Inferior parietal cortex (tissue), 1 donor: ENCODE results near the gene DNM2.
A peak's percentile ranks its signal among the peaks of the same experiment; 100 is the strongest.

ENCODE experiments used
- DNase-seq: peaks from one replicate; pipeline ENCODE4 v3.0.0-alpha.2; 2016; ENCODE audit errors: extremely low spot score

Gene DNM2

DNA sequence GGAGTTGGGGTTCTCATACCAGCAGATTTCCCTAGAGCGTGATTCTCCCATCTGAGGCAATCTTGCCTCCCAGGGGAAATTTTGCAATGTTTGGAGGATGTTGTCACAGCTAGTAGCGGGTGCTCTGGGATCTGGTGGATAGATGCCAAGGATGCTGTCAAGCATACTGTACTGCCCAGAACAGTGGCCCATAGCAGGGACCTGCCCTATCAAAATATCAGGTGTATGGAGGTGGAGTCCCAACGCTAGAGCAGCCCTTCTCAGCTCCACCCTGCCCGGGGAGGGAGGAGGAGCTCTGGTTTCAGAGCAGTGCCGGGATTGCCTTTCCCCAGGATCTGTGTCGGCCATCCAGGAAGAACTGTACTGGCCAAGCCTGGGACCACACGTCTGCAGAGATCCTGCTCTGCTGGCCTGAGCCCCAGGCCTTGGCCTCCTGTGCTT is 27.5 kb upstream of the DNM2 start:
- no peak for DNase-seq

DNA sequence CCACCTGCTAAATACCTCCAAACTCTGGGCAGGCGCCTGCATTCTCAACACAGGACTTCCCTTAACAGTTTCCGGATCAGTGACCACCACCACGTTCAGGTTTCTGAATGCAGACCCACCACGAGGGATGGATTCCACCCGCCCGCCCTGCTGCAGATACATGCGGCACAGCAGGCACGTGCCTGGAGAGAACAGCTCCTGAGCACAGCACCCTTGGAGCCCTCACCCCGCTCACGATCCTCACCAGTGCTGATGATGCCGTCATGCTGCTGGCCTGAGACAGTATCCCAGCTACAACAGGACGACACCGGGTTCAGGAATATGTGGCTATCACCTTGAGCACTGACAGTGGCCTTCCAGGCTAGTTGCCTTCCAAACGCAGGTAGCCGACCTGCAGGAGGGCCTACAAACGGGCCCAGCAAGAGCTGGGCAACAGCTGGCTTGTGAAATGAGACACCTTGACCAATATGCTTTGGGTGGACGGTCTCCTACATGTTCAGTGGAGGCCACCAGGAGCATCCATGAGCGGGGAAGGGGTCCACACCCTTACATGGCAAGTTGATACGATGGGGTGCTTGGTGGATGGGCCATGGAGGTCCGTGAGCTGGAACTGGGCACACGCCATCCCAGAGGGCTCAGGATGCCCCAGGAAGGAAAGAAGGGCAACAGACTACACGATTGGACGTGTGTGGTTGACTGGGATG is 26.5 kb upstream of the DNM2 start:
- no peak for DNase-seq

DNA sequence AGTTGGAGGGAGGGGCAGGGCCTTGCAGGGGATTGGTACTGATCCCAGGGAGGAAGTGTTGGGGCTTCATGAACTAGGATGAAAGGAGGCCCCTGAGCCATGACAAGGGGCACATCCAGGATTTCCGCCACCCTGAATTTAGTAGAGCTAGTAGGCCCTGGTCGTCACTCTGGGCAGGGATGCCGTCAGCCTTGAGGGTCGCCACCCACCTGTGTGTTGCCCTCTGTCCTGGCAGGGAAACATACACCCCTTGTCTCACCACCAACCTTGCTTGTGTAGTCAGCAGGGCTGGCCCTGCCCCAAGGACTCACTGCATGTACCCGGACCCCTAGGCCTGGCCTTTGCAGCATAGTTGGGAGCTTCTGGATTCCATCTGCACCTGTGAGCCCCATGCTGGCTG is 26.0 kb upstream of the DNM2 start:
- no peak for DNase-seq

DNA sequence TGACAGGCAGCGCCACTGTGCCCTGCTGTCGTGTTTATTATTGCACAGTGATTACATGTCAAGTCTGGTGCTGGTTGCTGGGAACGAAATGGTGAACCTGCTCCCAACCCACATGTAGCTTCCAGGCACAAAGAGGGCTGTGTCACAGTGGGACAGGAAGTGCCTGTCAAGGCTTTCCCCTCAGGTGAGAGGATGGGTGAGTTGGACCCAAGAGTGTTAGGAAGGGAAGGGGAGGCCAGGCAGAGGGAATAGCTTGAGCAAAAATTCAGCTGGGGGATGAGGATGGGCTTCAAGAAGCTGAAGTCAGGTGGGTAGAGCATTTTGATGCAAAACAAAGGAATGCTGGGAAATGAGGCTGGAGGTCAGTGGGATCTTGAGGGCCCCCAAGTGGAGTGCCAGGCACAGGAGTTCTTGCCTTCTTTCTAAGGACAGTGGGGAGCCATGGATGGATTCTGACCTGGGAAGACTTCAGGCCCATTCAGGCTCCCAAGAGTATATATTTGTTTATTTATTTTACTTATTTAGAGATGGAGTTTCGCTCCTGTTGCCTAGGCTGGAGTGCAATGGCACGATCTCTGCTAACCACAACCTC is 25.1 kb upstream of the DNM2 start:
- DNase-seq = no peak

DNA sequence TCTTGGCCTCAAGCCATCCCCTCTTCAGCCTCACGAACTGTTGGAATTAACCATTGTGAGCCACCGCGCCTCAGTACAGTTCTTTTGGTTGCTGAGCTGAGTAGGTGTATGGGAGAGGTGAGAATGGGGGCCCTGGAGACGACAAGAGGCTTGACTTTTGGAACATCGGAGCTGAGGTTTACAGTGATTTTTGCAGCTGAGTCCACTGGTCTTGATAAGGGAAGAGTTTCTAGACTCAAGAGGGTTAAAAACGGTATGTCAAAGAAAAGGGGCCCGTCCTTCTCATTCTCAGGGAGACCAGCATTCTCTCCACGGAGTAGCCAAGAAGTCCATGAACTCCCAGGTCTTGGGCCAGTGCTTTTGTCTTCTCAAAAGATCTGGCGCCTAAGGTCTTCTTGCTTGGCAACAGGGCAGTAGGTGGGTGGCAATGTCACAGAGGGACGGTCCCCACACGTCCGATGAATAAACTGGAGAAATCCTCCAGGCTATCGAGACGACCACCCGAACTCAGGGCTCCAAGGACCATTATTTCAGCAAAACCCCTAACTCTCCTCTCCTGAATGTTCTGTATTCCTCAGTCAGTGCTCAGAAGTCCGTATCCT is 23.1 kb upstream of the DNM2 start:
- DNase-seq = no peak

DNA sequence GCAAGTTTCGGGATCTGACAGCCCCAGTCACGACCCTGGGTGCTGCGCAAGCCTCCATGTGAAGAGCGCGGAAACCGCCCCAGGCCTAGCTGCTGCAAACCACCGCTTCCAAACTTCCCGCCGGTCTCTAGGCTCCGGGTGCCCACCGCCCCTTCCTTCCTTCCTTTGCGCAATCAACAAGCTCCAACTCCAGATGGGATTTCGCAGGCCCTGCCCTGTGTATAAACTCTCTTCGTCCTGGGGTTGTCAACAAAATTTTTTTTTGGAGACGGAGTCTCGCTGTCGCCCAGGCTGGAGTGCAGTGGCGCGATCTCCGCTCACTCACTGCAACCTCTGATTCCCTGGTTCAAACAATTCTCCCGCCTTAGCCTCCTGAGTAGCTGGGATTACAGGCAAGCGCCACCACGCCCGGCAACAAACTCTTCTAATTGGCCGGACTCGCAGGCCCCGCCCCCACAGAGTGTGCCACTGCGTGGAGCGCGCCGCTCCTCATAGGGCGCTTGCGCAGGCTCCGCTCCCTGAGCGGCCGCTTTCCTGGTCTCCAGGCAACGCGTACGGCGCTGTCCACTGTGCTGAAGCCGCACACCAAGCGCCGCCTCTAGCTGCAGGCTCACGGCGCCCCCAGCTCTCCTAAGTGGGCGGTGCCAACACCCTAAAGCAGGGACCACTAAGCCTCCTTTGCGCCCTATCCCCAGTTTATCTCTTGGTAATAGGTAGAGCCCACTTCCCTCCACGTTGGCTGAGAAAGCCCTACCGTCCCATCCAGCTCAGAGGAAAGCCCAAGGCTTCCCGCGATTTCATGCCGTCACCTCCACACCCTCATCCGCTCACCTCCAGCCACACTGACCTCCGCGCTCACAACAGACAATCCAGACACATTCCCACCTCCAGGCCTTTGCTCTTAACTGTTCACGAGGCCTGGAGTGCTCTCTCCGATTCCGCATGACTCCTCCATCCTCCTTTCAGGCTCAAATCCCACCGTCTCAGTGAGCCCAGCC is 22.2 kb upstream of the DNM2 start:
- peak; percentile 88 for DNase-seq

DNA sequence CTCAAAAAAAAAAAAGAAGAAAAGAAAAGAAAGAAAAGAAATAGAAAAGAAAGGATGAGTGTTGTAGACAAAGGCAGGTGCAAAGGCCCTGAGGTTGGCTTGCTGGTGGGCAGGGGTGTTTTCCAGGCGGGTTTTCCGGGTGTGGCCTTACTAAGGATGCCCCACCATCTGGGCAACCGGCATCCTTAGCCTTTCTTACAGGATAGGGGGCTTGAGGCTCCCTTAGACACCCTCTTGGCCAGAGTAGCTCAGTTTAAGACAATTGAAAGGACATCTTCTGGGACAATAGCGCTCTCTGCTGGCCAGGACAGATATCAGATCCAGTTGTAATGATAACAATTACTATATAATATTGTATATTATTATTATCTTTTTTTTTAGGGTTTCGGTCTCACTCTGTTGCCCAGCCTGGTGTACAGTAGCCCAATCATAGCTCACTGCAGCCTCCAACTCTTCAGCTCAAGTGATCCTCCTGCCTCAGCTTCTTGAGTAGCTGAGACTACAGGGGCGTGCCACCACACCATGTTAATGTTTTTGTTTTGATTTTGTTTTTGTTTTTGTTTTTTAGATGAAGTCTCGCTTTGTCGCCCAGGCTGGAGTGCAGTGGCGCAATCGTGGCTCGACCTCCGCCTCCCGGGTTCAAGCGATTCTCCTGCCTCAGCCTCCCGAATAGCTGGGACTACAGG is 18.1 kb upstream of the DNM2 start:
- DNase-seq = peak; percentile 53

DNA sequence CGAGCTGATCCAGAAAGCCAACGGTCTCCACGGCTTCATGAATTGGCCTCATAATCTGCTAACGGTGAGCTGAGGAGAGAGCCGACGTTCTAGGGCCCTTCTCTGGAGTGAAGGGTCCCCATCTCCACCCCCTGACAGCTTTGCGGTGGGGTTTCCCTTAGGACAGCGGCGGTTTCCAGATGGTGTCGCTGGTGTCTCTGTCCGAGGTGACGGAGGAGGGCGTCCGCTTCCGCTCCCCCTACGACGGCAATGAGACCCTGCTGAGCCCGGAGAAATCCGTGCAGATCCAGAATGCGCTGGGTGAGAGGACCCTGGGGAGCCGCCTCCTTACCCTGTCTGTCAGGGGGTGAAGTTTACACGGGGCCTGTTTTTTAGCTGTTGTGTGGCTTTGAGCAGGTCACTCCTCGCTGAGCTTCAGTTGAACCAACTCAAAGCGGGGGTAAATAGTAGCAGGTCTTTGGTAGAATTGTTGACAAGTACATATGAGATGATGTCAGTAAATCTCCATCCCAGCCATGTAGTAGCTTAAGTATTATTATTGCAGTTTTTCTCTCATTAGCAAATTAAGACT is 15.8 kb upstream of the DNM2 start:
- no peak for DNase-seq

DNA sequence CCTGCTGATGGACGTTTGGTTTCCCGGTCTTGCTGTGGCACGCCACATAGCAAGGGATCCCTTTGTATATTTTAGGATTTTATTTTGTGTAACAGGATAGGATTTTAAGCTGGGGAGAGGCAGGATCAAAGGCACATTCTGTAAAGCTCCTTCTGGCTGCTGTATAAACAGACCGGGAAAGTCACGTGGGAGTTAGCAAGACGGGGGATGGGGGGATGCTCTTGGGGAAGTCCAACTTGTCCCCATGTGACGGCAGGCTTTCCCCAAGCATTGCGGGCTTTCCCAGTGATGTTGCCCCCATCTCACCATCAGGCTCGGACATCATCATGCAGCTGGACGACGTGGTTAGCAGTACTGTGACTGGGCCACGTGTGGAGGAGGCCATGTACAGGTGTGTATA is 10.9 kb upstream of the DNM2 start:
- DNase-seq = no peak

DNA sequence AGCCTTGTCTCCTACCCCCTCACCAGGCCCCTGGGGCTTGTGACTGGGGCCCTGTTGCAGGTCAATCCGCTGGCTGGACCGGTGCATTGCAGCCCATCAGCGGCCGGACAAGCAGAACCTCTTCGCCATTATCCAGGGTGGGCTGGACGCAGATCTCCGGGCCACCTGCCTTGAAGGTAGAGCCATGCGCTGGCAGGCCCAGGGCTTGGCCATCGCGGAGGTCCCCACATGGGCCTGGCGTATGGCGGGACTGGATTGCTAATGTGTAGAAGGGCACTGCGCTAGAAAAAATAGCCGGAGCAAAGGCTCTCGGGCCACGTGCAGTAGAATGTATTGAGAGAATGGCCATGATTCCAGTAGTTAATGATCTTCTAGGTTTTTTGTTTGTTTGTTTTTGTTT is 10.4 kb upstream of the DNM2 start:
- no peak for DNase-seq

DNA sequence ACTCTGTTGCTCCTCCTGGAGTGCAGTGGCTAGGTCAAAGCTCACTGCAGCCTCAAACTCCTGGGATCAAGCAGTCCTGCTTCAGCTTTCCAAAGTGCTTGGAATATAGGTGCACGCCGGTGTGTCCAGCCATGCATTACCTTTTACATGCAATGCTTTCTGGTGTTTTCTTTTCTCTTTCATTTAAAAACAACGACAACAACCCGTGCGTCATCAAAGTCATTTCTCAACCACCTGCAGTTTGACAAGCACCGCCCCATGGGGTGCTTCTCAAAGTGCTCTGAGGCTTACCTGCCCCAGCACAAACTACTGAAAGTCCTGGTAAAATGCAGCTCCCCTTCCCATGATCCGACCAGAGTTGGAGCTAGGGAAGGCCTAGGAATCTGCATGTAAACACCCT is 9.6 kb upstream of the DNM2 start:
- DNase-seq = no peak

DNA sequence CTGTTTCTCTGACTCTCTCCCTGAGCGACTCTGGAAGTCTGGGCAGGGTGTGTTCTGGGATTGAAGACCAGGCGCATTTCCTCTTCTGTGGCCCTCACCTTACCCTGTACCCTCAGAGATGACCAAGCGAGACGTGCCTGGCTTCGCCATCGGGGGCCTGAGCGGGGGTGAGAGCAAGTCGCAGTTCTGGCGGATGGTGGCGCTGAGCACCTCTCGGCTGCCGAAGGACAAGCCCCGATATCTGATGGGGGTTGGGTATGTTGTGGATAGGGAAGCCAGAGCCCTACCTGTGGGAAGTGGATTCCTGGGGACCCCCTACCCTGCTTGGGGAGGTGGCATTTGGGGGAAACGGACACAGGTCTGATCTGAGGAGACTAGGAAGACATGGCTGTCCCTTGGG is 5.8 kb upstream of the DNM2 start:
- no peak for DNase-seq

DNA sequence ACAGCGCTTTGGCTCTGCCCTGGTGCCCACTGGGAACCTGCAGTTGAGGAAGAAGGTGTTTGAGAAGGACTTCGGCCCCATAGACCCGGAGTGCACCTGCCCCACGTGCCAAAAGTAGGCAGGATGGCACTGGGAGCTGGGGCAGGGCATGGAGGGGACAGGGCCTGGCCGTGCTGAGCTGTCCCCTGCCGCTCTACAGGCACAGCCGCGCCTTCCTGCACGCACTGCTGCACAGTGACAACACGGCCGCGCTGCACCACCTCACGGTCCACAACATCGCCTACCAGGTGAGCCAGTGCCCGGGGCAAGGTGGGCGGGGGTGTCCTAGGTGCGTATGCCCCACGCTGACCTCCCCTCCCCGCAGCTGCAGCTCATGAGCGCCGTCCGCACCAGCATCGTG is 5.1 kb upstream of the DNM2 start:
- no peak for DNase-seq

DNA sequence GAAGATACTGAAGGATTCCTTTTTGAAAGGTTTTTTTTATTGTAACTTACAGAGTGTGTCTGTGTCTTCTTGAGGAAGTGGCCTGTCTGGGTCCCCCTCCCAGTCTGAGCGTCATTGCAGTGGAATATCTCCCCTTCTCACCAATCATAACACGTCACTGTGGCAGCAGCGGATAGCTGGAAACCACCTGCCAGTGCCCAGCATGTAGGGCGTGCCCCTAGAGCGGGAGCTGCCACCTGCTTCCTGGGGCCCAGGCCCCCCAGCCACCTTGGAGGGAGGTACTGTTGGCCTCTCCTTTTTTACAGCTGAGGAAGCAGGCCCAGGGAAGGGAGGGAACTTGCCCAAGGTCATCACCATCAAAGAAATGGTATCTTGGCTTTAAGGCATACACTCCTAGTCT is 4.6 kb upstream of the DNM2 start:
- no peak for DNase-seq

DNA sequence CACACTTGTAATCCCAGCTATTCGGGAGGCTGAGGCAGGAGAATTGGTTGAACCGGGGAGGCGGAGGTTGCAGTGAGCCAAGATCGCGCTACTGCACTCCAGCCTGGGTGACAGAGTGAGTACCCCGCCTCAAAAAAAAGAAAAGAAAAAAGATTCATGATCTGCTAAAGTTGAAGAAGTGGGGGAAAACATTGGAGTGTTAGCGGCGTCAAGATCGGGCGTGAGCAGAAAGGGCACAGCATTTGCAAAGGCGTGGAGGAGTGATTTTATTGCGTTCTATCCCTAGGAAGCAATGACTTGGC is 874 bp upstream of the DNM2 start:
- DNase-seq = no peak

DNA sequence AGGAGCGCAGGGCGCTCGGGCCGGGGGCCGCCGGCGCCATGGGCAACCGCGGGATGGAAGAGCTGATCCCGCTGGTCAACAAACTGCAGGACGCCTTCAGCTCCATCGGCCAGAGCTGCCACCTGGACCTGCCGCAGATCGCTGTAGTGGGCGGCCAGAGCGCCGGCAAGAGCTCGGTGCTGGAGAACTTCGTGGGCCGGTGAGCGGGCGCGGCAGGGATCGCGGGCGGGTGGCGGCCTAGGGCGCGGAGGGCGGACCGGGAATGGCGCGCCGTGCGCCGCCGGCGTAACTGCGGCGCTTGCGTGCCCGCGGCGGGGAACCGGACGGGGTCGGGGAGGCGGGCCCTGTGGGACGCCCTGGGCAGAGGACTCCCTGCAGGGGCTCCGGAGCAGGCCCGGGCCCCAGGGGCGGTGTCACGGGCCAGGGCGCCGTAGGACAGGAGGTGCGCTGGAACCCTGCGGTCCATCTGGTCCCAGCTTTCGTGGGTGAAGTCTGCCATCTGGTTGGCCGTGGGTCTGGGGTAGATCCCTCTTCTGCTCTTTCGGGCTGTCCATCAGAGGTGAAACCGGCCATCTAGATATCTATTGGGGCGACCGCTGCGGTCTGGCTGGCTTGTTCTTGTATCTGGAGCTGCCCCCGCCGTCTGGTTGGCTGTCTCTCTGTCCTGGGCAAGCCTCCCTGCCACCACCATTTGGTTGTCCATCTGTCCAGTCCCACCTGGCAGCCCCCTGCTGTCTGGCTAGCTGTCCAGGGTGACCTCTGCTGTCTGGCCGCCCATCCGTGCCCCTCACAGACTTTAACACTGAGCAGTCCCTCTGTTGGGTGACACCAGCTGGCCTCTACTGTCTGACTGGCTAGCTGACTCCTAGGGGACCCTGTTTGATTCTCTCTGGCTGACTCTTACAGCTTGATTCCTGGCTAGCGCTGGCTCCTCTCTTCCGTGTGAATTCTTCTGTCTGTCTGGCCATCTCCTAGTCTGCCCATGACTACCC is 622 bp downstream of the DNM2 start:
- no peak for DNase-seq

DNA sequence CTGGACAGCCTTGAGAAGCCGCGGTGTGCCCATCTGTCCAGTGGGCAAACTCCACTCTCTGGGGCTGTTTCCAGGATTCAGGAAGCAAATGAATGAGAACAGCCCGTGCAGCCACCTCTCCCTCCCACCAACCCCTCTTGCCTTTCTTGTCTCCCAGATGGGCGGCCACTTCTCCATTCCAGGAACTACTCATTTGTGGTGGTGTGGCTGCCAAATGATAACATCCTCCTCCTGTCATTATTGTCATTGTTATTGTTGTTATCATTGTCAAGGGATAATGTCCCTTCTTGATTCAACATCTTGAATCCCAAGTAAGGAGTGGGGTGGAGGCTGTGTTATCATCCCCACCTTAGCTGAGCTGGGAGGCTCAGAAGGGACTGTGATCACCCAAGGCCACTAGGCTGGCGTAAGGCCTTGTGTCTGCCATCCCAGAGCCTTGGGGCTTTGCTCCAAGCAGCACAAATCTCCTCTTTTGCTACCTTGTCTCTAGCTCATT is 1.6 kb downstream of the DNM2 start:
- no peak for DNase-seq

DNA sequence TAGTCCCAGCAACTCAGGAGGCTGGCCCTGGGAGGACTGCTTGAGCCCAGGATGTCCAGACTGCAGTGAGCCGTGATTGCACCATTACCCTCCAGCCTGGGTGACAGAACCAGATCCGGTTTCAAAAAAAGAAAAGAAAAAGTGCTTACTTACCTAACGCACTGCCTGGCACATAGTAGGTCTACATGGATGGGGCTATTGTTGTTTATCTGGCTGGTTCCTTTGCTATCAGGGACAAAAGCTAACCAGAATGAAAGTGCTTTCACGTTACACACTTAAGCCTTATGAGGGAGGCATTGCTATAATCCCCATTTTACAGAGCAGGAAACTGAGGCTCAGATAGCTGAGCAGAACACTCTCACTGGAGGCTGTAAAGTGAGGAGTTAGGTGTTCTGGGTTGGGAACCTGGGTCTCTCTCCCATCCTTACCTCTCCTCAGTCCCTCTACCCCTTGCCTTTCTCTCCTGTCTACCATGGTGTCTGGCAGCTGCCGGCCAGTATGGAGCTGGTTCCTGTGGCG is 2.8 kb downstream of the DNM2 start:
- no peak for DNase-seq

DNA sequence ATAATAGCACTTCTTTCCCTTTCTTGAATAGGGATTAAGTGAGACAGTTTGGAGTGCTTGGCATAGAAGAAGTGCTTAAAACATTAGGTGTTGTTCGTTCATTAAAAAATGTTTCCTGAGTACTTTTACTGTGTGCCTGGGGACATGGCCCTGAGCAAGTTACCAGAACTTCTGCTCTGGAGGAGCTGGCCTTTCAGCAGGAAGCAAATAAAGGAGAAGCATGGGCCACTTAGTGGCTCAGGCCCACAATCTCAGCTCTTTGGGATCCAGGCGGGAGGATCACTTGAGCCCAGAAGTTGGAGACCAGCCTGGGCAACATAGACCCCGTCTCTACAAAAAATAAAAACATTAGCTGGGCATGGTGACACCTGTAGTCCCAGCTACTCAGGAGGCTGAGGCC is 5.7 kb downstream of the DNM2 start:
- no peak for DNase-seq

DNA sequence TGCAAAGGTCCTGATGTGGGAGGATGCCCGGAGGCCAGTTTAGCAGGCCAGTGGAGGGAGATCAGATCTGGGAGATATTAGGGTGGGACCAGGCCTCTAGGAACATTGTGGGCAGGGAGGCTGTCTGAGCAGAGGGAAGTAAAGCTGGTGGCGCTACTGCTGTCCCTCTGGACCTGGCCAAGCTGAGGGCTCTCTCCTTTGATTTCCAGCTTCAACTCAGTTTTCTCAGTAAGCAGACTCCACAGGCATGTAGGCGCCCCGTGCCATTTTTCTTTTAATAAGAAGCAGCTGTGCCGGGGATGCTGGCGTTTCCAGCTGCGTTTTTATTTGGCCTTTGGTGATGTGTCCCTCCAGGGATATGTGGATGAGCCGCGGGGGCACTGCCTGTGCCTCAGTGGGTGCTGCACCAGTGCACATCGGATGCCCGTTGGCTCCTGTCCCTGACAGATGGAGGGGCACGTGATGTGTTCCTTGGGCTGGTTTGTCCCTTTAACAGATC is 6.7 kb downstream of the DNM2 start:
- no peak for DNase-seq
